GM23248 (cell line): Measurements from ENCODE around the gene ZNF93.

Experiments
- EZH2 ChIP-seq: fragments of 200-600 bp; sonication (generic); IDR thresholded peaks from 2 replicates; pipeline ENCODE4 v1.6.1; 2018; ENCODE audit warnings: antibody characterized with exemption, mild to moderate bottlenecking; ENCODE audit not compliant: insufficient read depth, poor library complexity, severe bottlenecking
- EZH2phosphoT487 ChIP-seq: fragments of 200-600 bp; sonication (generic); IDR thresholded peaks from 2 replicates; pipeline ENCODE4 v1.6.1; 2018; ENCODE audit warnings: antibody characterized with exemption, moderate library complexity, mild to moderate bottlenecking, low read depth; ENCODE audit not compliant: insufficient read depth

GRCh38 chr19:19900139-19900728 is 512 bp upstream of the ZNF93 start:
- TF ChIP-seq EZH2phosphoT487 (no peak), EZH2 (no peak)
